B cell (primary cell): ENCODE measurements around the gene ASB2. TPM values are rescaled to one million over a fixed set of nuclear protein-coding genes. Genes with fewer than 3 reads are reported as not detected.

ENCODE experiments used
- ATAC-seq: fragments of 200-7000 bp; cut with Tn5 transposase; one replicate; pipeline ENCODE4 v1.10.0; 2021; ENCODE audit warnings: low read depth, mild to moderate bottlenecking, moderate number of reproducible peaks, moderate library complexity
- CTCF ChIA-PET: fragments of 350-600 bp; sonication (Branson Sonifier 250); formaldehyde crosslinking; loops from one replicate; lab custom pipeline; 2021; ENCODE audit warnings: antibody characterized with exemption, inconsistent platforms; lab: Charles Lee
- POLR2A ChIA-PET: fragments of 350-600 bp; sonication (Branson Sonifier 250); formaldehyde crosslinking; loops from one replicate; lab custom pipeline; 2021; ENCODE audit warnings: antibody characterized with exemption; lab: Charles Lee
- DNase-seq: peaks from one replicate; pipeline ENCODE4 v3.0.0; 2013
- H2AFZ ChIP-seq: 2 replicates; pipeline ENCODE4 v1.6.1; 2012; ENCODE audit warnings: mild to moderate bottlenecking, low read depth, low read length; ENCODE audit not compliant: insufficient read depth, poor library complexity, severe bottlenecking
- H3K27ac ChIP-seq, 2 donors: 1 replicate in 1 of 2; 2 replicates in 1 of 2; pipeline ENCODE4 v1.5.1; 2012 to 2013; ENCODE audit warnings: low read length in 2 of 2, mild to moderate bottlenecking in 2 of 2, moderate library complexity in 1 of 2
- H3K27me3 ChIP-seq, 4 experiments: fragments of 200-600 bp in 1 of 4; sonication (generic) in 1 of 4; replicated peaks in 1 of 4; 1 replicate in 2 of 4; 2 replicates in 2 of 4; pipeline versions ENCODE4 v1.6.1 to v1.7.0; 2013 to 2016; ENCODE audit warnings: low read length in 3 of 4, mild to moderate bottlenecking in 2 of 4, mixed read lengths in 1 of 4, moderate library complexity in 1 of 4; ENCODE audit not compliant: insufficient read depth in 4 of 4, control insufficient read depth in 3 of 4; ENCODE audit errors: control extremely low read depth in 1 of 4
- H3K36me3 ChIP-seq, 2 experiments: replicated peaks in 1 of 2; 1 replicate in 1 of 2; 2 replicates in 1 of 2; pipeline versions ENCODE4 v1.6.1 to v1.7.1; 2013; ENCODE audit warnings: low read length in 1 of 2; ENCODE audit not compliant: insufficient read depth in 2 of 2, control insufficient read depth in 1 of 2; ENCODE audit errors: control extremely low read depth in 1 of 2, extremely low read depth in 1 of 2
- H3K4me1 ChIP-seq, 2 donors: fragments of 200-600 bp in 1 of 2; sonication (generic) in 1 of 2; 1 replicate in 1 of 2; 2 replicates in 1 of 2; pipeline versions ENCODE4 v1.5.1 to v1.6.1; 2013 to 2017; ENCODE audit warnings: low read length in 2 of 2; ENCODE audit not compliant: control insufficient read depth in 2 of 2, insufficient read depth in 2 of 2
- H3K4me2 ChIP-seq: replicated peaks from 2 replicates; pipeline ENCODE3; 2012; ENCODE audit warnings: mild to moderate bottlenecking, low read depth, low read length; ENCODE audit not compliant: poor library complexity, severe bottlenecking
- H3K4me3 ChIP-seq, 5 experiments: fragments of 200-600 bp in 1 of 5; sonication (generic) in 1 of 5; 1 replicate in 3 of 5; 2 replicates in 2 of 5; pipeline versions ENCODE4 v1.5.1 to v1.7.0; 2011 to 2016; ENCODE audit warnings: low read length in 4 of 5, mild to moderate bottlenecking in 4 of 5, low read depth in 2 of 5, control low read depth in 1 of 5, moderate library complexity in 1 of 5; ENCODE audit not compliant: insufficient read depth in 1 of 5; ENCODE audit errors: control extremely low read depth in 1 of 5, extremely low read depth in 1 of 5
- H3K79me2 ChIP-seq: fragments of 200-600 bp; sonication (generic); one replicate; pipeline ENCODE4 v1.6.0; 2016; ENCODE audit warnings: low read length; ENCODE audit not compliant: control insufficient read depth, insufficient read depth
- H3K9ac ChIP-seq: fragments of 200-600 bp; sonication (generic); 2 replicates; pipeline ENCODE4 v1.6.1; 2017; ENCODE audit warnings: mild to moderate bottlenecking, low read length, moderate library complexity
- H3K9me3 ChIP-seq, 3 donors: one replicate each; pipeline versions ENCODE4 v1.6.1 to v1.7.1; 2013; ENCODE audit warnings: low read length in 2 of 3; ENCODE audit not compliant: control insufficient read depth in 2 of 3, insufficient read depth in 1 of 3; ENCODE audit errors: control extremely low read depth in 1 of 3
- H4K20me1 ChIP-seq: 2 replicates; pipeline ENCODE4 v1.6.0; 2012; ENCODE audit warnings: mild to moderate bottlenecking, low read length; ENCODE audit not compliant: insufficient read depth, control insufficient read depth, poor library complexity, severe bottlenecking
- H3K27ac Mint-ChIP-seq: one replicate; pipeline ENCODE4 v1.8.0; 2021; ENCODE audit warnings: mixed read lengths
- H3K27me3 Mint-ChIP-seq: one replicate; pipeline ENCODE4 v1.8.0; 2021; ENCODE audit warnings: mixed read lengths
- H3K4me1 Mint-ChIP-seq: one replicate; pipeline ENCODE4 v1.8.0; 2021; ENCODE audit warnings: mixed read lengths
- H3K4me3 Mint-ChIP-seq: one replicate; pipeline ENCODE4 v1.8.0; 2021; ENCODE audit warnings: mixed read lengths
- H3K9me3 Mint-ChIP-seq: one replicate; pipeline ENCODE4 v1.8.0; 2022; ENCODE audit warnings: mixed read lengths; ENCODE audit not compliant: insufficient read depth
- EZH2 ChIP-seq: IDR thresholded peaks from 2 replicates; pipeline ENCODE4 v1.6.1; 2012; ENCODE audit warnings: borderline replicate concordance, low read depth, mild to moderate bottlenecking, moderate library complexity, low read length; ENCODE audit not compliant: insufficient read depth, poor library complexity, severe bottlenecking
- WGBS: methylation state at CpG from one replicate; pipeline ENCODE4 v1.1.5; 2013; ENCODE audit warnings: missing lambda C conversion rate; ENCODE audit not compliant: insufficient coverage; 5-methylcytosine and 5-hydroxymethylcytosine counted together
- intact Hi-C: fragments of 100-400 bp; cut with micrococcal nuclease; formaldehyde crosslinking; loops from one replicate; pipeline ENCODE4 v1.10.0; 2022
- polyA plus RNA-seq: library from polyadenylated mRNA; depleted of rRNA; stranded (reverse); fragments of >200 nt; gene quantifications from 2 replicates; pipeline ENCODE4 v1.2.3, GENCODE V29; 2012
- total RNA-seq, 2 donors: library from RNA; stranded (reverse); fragments of 120-200 nt in 1 of 2; gene quantifications; 1 replicate in 1 of 2; 2 replicates in 1 of 2; pipeline versions ENCODE4 v1.2.3 to v1.2.4, GENCODE V29; 2013 to 2022
- TF ChIP-seq, protein P1 (sequence below): fragments of 200-600 bp; IDR thresholded peaks from one replicate; pipeline ENCODE4 v1.8.0; 2022; ENCODE audit warnings: antibody characterized with exemption, mild to moderate bottlenecking

The ASB2 gene
- total and polyA plus RNA-seq, 2 donors (not counting 1 experiment from before 2014, with no cell fraction given) = 1.5 to 2.7 TPM

DNA sequence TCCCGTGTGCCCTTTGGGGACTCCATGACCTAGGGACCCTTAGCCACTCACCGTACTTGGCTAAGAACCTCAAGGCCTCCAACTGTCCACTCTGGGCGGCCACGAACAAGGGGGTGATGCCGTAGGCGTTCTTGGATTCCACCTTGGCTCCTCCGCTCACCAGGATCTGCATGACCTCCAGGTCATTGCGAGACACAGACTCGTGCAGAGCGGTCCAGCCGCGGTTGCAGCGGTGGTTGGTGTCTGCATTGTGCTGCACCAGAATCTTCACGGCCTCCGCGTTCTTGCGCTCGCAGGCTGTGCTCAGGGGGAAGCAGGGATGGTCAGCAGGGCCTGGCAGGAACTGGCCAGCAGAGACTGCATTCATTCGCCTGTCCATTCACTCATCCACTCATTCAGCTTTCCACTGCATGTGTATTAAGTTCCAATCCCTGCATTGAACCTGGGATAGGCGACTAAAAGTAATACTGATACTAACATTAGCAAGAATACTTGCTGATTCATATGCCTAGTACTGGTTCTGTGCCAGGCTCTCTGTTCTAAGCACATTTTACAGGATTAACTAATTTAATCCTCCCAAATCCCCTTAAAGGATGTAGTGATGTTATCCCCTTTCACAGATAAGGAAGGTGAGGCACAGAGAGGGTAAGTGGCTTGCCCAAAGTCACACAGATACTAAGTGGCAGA, 25.3 kb downstream of the ASB2 start:
- Histone ChIP-seq H3K36me3 (no peaks in the 10 kb centered on the region), H3K4me3 (no peak overlapping the region), H4K20me1 (no peaks in the 10 kb centered on the region), H3K79me2 (peaks cover 4% of the 10 kb centered on the region), H3K4me1 (peaks cover 24 to 33% of the 10 kb centered on the region in 2 donors), H2AFZ (no peak overlapping the region), H3K4me2 (no peak overlapping the region), H3K27ac (no peak overlapping the region), H3K27me3 (no peaks in the 10 kb centered on the region), H3K9ac (no peak overlapping the region), H3K9me3 (no peaks in the 10 kb centered on the region)
- TF ChIP-seq EZH2 = no peak
- TF ChIP-seq, protein P1, sequence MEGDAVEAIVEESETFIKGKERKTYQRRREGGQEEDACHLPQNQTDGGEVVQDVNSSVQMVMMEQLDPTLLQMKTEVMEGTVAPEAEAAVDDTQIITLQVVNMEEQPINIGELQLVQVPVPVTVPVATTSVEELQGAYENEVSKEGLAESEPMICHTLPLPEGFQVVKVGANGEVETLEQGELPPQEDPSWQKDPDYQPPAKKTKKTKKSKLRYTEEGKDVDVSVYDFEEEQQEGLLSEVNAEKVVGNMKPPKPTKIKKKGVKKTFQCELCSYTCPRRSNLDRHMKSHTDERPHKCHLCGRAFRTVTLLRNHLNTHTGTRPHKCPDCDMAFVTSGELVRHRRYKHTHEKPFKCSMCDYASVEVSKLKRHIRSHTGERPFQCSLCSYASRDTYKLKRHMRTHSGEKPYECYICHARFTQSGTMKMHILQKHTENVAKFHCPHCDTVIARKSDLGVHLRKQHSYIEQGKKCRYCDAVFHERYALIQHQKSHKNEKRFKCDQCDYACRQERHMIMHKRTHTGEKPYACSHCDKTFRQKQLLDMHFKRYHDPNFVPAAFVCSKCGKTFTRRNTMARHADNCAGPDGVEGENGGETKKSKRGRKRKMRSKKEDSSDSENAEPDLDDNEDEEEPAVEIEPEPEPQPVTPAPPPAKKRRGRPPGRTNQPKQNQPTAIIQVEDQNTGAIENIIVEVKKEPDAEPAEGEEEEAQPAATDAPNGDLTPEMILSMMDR = no peak
- Mint-ChIP-seq H3K4me3 (no peak overlapping the region), H3K9me3 (no peaks in the 10 kb centered on the region), H3K27me3 (no peaks in the 10 kb centered on the region), H3K27ac (no peak overlapping the region), H3K4me1 (peaks cover 31% of the 10 kb centered on the region)
- WGBS = 91% methylated on average over 19 of the region's 20 CpGs
- ATAC-seq (no peak), DNase-seq (no peak)
- CTCF ChIA-PET = interaction anchor here (22.1 to 37.7 kb wide), 2 partner anchors 8 to 16 kb away, joined by 1036 read pairs; partner anchors contain the start of gene ASB2
- intact Hi-C loops = no loop called here
- POLR2A ChIA-PET = no interaction called here

DNA sequence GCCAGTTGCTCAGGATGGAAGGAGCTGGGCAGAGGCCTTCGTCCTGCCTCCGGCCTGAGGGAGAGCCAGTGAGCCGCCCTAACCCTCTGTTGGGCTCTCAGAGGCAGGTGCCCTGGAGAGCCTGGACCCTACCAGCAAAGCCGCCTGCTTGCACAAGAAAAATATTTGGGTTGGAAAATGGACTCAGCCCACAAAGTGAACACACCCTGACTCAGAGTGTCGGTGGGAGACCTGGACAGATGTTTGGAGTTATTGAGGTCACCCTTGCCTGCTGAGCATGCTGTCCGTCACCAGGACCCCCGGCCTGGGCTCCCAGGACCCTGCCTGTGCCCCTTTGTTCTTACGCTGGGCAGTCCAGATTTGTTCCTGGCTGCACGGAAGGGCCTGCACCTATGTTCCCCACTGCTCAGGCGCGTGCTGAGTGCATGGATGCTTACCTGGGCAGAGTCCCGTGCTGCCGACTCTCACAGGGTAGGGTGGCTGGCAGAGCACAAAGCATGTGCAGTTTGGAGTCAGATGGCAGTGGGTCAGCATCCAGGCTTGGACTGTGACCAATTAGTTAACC, 26.8 kb downstream of the ASB2 start:
- Histone ChIP-seq H3K79me2 (peaks cover 4% of the 10 kb centered on the region), H4K20me1 (no peaks in the 10 kb centered on the region), H3K36me3 (no peaks in the 10 kb centered on the region), H3K27me3 (no peaks in the 10 kb centered on the region), H3K4me3 (no peak overlapping the region), H3K9ac (no peak overlapping the region), H3K9me3 (no peaks in the 10 kb centered on the region), H2AFZ (no peak overlapping the region), H3K4me2 (no peak overlapping the region), H3K27ac (no peak overlapping the region), H3K4me1 (peaks cover 9 to 18% of the 10 kb centered on the region in 2 donors)
- ChIA-PET CTCF (interaction anchor here (22.1 to 37.7 kb wide), 2 partner anchors 7 to 17 kb away, joined by 1036 read pairs; partner anchors contain the start of gene ASB2), POLR2A (interaction anchor here (0.8 kb wide), 1 partner anchor 16 kb away, joined by 3 read pairs; no protein-coding TSS in a partner anchor)
- intact Hi-C loops = loop anchor here (5.0 kb wide), 1 partner anchor 38 kb away; no protein-coding TSS in a partner anchor
- DNase-seq = no peak
- TF ChIP-seq, protein P1 = no peak
- TF ChIP-seq EZH2 = no peak
- no peak overlapping the region for H3K4me3 Mint-ChIP-seq
- no peak overlapping the region for H3K27ac Mint-ChIP-seq
- no peak for ATAC-seq
- peaks cover 16% of the 10 kb centered on the region for H3K4me1 Mint-ChIP-seq
- H3K9me3 Mint-ChIP-seq = no peaks in the 10 kb centered on the region
- H3K27me3 Mint-ChIP-seq = peaks cover 3% of the 10 kb centered on the region
- WGBS = 98% methylated on average over 13 of the region's 13 CpGs
